GM15510 (cell line): Measurements from ENCODE around the gene ACAA1.

Experiments
- POLR2A ChIP-seq: IDR thresholded peaks from 3 replicates; pipeline ENCODE4 v1.6.1; 2011; ENCODE audit warnings: borderline replicate concordance; ENCODE audit not compliant: insufficient read length; ENCODE audit errors: extremely low read depth

Gene ACAA1

GRCh38 chr3:38118421-38119247 lies 18.3 kb downstream of the ACAA1 start:
- no peak for TF ChIP-seq POLR2A

- no peak for TF ChIP-seq POLR2A
Observed at GRCh38 chr3:38117748-38118420, 19.0 kb downstream of the ACAA1 start.

- no peak for TF ChIP-seq POLR2A
Observed at GRCh38 chr3:38117163-38117716, 19.7 kb downstream of the ACAA1 start.

GRCh38 chr3:38116471-38117162 lies 20.3 kb downstream of the ACAA1 start:
- TF ChIP-seq POLR2A = no peak

- no peak for TF ChIP-seq POLR2A
Observed at GRCh38 chr3:38115645-38116427, 21.1 kb downstream of the ACAA1 start.

GRCh38 chr3:38114875-38115644 lies 21.9 kb downstream of the ACAA1 start:
- TF ChIP-seq POLR2A = no peak

- no peak for TF ChIP-seq POLR2A
Observed at GRCh38 chr3:38114052-38114874, 22.7 kb downstream of the ACAA1 start.

GRCh38 chr3:38112378-38112761 lies 24.6 kb downstream of the ACAA1 start:
- TF ChIP-seq POLR2A = no peak

- TF ChIP-seq POLR2A = no peak
Observed at GRCh38 chr3:38111696-38112377, 25.1 kb downstream of the ACAA1 start.

GRCh38 chr3:38111201-38111600 lies 25.7 kb downstream of the ACAA1 start:
- TF ChIP-seq POLR2A = no peak

- TF ChIP-seq POLR2A = no peak
Observed at GRCh38 chr3:38110314-38111050, 26.4 kb downstream of the ACAA1 start.

- no peak for TF ChIP-seq POLR2A
Observed at GRCh38 chr3:38109580-38110313, 27.2 kb downstream of the ACAA1 start.
